Chondrocyte (in vitro differentiated cells): ENCODE results near the gene CUBN. TPM values are rescaled to one million over a fixed set of nuclear protein-coding genes. Genes with fewer than 3 reads are reported as not detected.

Experiments used
- DNase-seq: peaks from one replicate; pipeline ENCODE4 v3.0.0; 2021; ENCODE audit warnings: mixed read lengths, low spot score
- H3K27ac Mint-ChIP-seq: one replicate; pipeline ENCODE4 v1.8.0; 2021; ENCODE audit warnings: mild to moderate bottlenecking, moderate library complexity, mixed read lengths; ENCODE audit not compliant: unreplicated experiment
- H3K27me3 Mint-ChIP-seq: 2 replicates; pipeline ENCODE4 v1.8.0; 2021; ENCODE audit warnings: low read depth, mixed read lengths
- H3K36me3 Mint-ChIP-seq: 2 replicates; pipeline ENCODE4 v1.8.0; 2021; ENCODE audit warnings: low read depth, mixed read lengths
- H3K4me1 Mint-ChIP-seq: 2 replicates; pipeline ENCODE4 v1.8.0; 2021; ENCODE audit warnings: low read depth, mild to moderate bottlenecking, mixed read lengths
- H3K4me3 Mint-ChIP-seq: one replicate; pipeline ENCODE4 v1.8.0; 2021; ENCODE audit warnings: mild to moderate bottlenecking, moderate library complexity, mixed read lengths; ENCODE audit not compliant: unreplicated experiment
- H3K9me3 Mint-ChIP-seq: 2 replicates; pipeline ENCODE4 v1.8.0; 2021; ENCODE audit warnings: low read depth, mixed read lengths
- total RNA-seq: library from RNA; stranded (reverse); gene quantifications from 3 replicates; pipeline ENCODE4 v1.2.1, GENCODE V29; 2021
- TF ChIP-seq, protein P1 (sequence below): fragments of 200-600 bp; sonication (generic); IDR thresholded peaks from 2 replicates; pipeline ENCODE4 v1.5.0; 2021; ENCODE audit warnings: antibody characterized with exemption, mild to moderate bottlenecking, moderate library complexity

Gene CUBN
- total RNA-seq, 1 donor from 2014 or later, result 1.0 TPM

DNA sequence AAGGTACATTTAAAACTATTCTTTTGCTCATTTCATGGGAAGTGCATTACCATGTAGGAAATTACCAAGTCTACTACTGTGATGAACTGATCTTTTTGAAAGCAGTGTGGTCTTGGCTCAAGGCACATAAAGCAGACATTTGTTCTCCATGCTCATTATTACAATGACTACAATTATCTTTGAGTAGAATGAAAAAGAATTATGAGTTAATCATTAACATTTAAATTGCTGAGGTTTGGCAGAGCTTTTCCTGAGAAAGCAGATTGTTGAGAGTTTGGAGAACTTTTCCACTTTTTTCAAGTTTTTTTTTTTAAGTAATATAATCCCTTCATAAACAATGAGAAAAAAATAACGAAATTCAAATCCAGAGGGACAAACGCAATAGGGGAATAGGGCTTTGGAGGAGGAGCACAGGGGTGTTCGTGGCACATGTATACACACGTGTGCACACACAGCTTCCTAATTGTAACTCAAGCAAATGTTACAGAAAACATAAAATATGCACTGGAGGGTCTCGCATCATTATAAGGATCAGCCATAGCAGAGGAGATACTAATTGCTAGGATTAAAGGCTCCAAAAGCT, 8.9 kb upstream of the CUBN start:
- Mint-ChIP-seq H3K9me3 (peaks cover 4% of the 10 kb centered on the region), H3K27ac (no peak overlapping the region), H3K36me3 (peaks cover 2% of the 10 kb centered on the region), H3K27me3 (no peaks in the 10 kb centered on the region), H3K4me1 (peaks cover 18% of the 10 kb centered on the region), H3K4me3 (no peak overlapping the region)
- DNase-seq, result no peak
- TF ChIP-seq, protein P1, sequence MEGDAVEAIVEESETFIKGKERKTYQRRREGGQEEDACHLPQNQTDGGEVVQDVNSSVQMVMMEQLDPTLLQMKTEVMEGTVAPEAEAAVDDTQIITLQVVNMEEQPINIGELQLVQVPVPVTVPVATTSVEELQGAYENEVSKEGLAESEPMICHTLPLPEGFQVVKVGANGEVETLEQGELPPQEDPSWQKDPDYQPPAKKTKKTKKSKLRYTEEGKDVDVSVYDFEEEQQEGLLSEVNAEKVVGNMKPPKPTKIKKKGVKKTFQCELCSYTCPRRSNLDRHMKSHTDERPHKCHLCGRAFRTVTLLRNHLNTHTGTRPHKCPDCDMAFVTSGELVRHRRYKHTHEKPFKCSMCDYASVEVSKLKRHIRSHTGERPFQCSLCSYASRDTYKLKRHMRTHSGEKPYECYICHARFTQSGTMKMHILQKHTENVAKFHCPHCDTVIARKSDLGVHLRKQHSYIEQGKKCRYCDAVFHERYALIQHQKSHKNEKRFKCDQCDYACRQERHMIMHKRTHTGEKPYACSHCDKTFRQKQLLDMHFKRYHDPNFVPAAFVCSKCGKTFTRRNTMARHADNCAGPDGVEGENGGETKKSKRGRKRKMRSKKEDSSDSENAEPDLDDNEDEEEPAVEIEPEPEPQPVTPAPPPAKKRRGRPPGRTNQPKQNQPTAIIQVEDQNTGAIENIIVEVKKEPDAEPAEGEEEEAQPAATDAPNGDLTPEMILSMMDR, result no peak

DNA sequence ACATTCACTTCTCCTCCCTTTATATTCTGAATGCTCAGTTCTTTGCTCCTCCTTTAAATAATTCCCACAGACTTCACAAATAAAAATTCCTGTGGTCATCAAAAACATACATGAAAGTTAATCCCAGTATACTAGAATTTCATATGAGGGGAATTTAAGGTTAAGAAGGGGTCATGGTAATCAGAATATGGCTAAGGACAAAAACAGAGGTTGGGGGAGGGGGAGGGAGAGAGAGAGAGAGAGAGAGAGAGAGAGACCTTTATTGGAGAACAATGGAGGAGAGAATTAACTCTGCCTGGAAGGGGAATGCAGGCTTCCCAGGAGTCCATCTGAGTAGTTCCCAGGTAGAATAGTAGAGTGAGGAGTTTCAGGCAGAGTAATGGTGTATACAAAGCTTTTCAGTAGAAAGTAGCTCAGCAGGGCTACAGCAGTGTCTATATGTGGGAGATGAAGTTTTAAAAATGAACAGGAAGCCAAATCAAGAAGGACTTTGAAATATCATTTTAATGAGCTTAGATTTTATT, 5.2 kb upstream of the CUBN start:
- no peaks in the 10 kb centered on the region for H3K9me3 Mint-ChIP-seq
- no peak overlapping the region for H3K4me3 Mint-ChIP-seq
- TF ChIP-seq, protein P1, result no peak
- H3K27ac Mint-ChIP-seq, result no peak overlapping the region
- DNase-seq, result no peak
- H3K36me3 Mint-ChIP-seq, result peaks cover 2% of the 10 kb centered on the region
- peaks cover 5% of the 10 kb centered on the region for H3K4me1 Mint-ChIP-seq
- no peaks in the 10 kb centered on the region for H3K27me3 Mint-ChIP-seq

DNA sequence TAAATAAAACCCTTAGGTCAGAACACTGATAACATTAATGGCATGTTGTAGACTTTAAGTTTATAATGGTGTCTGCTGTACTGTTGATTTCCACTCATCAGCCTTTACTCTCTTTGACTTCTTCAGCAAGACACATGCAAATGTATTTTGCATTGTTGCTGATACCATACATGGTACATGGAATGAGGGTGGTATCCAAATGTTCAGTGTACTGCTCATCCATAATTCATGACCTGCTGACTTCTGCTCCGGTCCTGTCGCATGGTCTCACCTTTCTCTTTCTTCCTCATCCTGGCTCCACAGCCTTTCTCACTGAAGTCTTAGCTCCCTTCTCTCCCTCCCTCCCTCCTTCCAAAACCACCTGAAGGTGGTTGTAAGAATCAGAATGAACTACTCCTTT, 4.7 kb upstream of the CUBN start:
- DNase-seq, result no peak
- Mint-ChIP-seq H3K9me3 (no peaks in the 10 kb centered on the region), H3K27me3 (no peaks in the 10 kb centered on the region), H3K4me1 (peaks cover 5% of the 10 kb centered on the region), H3K36me3 (peaks cover 2% of the 10 kb centered on the region), H3K27ac (no peak overlapping the region), H3K4me3 (no peak overlapping the region)
- TF ChIP-seq, protein P1, result no peak

DNA sequence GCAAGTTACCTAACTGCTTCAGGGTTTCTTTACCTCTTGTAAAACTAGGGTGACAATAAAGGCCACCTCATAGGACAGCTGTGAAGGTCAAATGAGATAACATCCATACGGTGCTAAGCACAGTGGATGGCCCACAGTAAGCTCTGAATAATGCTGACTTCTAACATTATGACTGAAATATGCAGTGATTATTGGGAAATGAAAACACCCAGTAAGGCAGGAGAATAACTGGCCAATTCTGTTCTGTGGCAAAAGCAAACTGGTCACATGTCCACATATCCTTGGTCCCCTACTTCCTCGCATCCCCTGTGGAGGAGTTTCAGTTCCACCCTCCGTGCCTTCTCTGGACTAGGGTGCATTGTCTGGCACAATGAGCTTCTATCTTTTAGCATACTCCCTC, 1.4 kb downstream of the CUBN start:
- H3K4me1 Mint-ChIP-seq, result peaks cover 8% of the 10 kb centered on the region
- no peaks in the 10 kb centered on the region for H3K36me3 Mint-ChIP-seq
- no peak overlapping the region for H3K27ac Mint-ChIP-seq
- H3K27me3 Mint-ChIP-seq, result no peaks in the 10 kb centered on the region
- no peaks in the 10 kb centered on the region for H3K9me3 Mint-ChIP-seq
- TF ChIP-seq, protein P1, result no peak
- no peak for DNase-seq
- H3K4me3 Mint-ChIP-seq, result no peak overlapping the region

DNA sequence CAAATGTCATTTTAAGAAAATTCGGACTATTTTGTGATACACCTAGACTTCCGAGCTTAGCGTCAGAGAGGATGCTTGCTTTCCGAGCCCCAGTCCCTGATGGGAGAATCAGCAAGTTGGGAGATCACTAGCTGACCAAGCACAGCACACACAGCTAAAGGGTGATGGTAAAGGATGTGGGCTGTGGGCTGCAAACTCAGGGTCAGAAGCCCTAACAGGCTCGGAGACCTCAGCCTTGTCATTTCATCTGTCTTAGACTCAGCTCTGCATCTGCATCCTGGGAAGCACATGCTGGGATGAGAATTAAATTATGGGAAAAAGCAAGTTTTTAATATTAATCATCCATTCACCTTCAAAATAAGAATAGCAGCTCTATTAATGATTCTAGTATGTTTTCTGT, 3.3 kb downstream of the CUBN start:
- no peaks in the 10 kb centered on the region for H3K27me3 Mint-ChIP-seq

More for the DNA sequence above, 3.3 kb downstream of the CUBN start:
- Mint-ChIP-seq H3K9me3 (no peaks in the 10 kb centered on the region), H3K36me3 (no peaks in the 10 kb centered on the region), H3K4me3 (no peak overlapping the region), H3K27ac (no peak overlapping the region), H3K4me1 (peaks cover 15% of the 10 kb centered on the region)
- DNase-seq, result no peak
- TF ChIP-seq, protein P1, result no peak
